Ishikawa (cell line): ENCODE measurements around the gene ZNF593OS.

Experiments used
- CEBPB ChIP-seq: IDR thresholded peaks from 2 replicates; pipeline ENCODE4 v1.6.1; 2012
- CREB1 ChIP-seq: IDR thresholded peaks from 2 replicates; pipeline ENCODE4 v1.6.1; 2012; ENCODE audit warnings: low read depth
- EGR1 ChIP-seq: IDR thresholded peaks from 2 replicates; pipeline ENCODE4 v1.6.1; 2012
- EP300 ChIP-seq: IDR thresholded peaks from 2 replicates; pipeline ENCODE4 v1.6.1; 2012; ENCODE audit warnings: borderline replicate concordance
- FOXM1 ChIP-seq: IDR thresholded peaks from 2 replicates; pipeline ENCODE4 v1.6.1; 2012; ENCODE audit warnings: low read depth, borderline replicate concordance
- NFIC ChIP-seq: IDR thresholded peaks from 2 replicates; pipeline ENCODE4 v1.6.1; 2012
- RAD21 ChIP-seq: IDR thresholded peaks from 2 replicates; pipeline ENCODE4 v1.6.1; 2012; ENCODE audit warnings: low read depth
- REST ChIP-seq: IDR thresholded peaks from 2 replicates; pipeline ENCODE4 v1.6.1; 2012; ENCODE audit warnings: low read depth, mild to moderate bottlenecking
- TAF1 ChIP-seq: IDR thresholded peaks from 2 replicates; pipeline ENCODE4 v1.6.1; 2012; ENCODE audit warnings: low read depth, mild to moderate bottlenecking
- TCF12 ChIP-seq: IDR thresholded peaks from 2 replicates; pipeline ENCODE4 v1.6.1; 2012; ENCODE audit warnings: low read depth
- TEAD4 ChIP-seq: IDR thresholded peaks from 2 replicates; pipeline ENCODE4 v1.6.1; 2012
- USF1 ChIP-seq: IDR thresholded peaks from 2 replicates; pipeline ENCODE4 v1.6.1; 2012
- YY1 ChIP-seq: IDR thresholded peaks from 2 replicates; pipeline ENCODE4 v1.6.1; 2012; ENCODE audit warnings: low read depth
- ZBTB7A ChIP-seq: IDR thresholded peaks from 2 replicates; pipeline ENCODE4 v1.6.1; 2012; ENCODE audit warnings: low read depth
- TF ChIP-seq, protein P1 (sequence below): IDR thresholded peaks from 2 replicates; pipeline ENCODE4 v1.6.1; 2012

The ZNF593OS gene

DNA sequence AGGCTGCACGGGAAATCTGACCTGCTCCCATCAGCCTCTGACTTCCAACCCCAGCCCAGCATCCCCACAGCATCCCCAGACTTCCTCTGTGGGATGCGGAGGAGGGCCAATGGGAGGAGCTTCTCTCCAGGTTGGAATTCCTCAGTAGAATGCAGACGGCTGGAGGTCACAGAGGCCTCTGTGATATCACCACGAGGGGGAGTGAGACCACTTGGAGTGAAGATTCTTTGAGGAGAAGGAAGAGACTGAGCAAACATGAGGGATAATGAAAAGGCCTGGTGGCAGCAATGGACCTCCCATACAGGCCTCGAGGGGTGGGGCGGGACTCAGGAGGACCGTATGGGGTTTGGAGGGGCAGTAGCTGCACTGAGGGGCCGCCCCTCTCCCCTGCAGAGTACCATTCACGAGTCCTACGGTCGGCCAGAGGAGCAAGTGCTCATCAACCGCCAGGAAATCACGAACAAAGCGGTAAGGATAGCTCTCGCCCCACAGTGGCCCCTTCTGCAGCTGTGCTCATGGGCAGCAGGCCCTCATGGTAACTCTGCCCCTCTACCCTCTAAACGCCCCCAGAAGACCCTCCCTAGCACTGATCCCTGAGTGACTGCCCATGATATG is 18.8 kb upstream of the ZNF593OS start, which contains the start of gene CATSPER4:
Gene CATSPER4 (plus strand): TSS at position 230 of the 615 bp plus-strand sequence. CDS start 26 bp downstream, at position 256.
- TF ChIP-seq NFIC (no peak), RAD21 (peak; percentile 47; the same call in 1 of the 2 replicates)

GRCh38 chr1:26189751-26190275 is 18.2 kb upstream of the ZNF593OS start:
- TF ChIP-seq TEAD4 (no peak), USF1 (no peak), REST (no peak), EP300 (no peak), TCF12 (no peak)
- TF ChIP-seq, protein P1, sequence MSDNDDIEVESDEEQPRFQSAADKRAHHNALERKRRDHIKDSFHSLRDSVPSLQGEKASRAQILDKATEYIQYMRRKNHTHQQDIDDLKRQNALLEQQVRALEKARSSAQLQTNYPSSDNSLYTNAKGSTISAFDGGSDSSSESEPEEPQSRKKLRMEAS = no peak

- TF ChIP-seq YY1 (no peak), REST (no peak), CREB1 (no peak), EP300 (no peak), TAF1 (no peak), USF1 (no peak), TEAD4 (no peak), NFIC (no peak)
- TF ChIP-seq, protein P1 = no peak
Observed at GRCh38 chr1:26189331-26189730, 17.7 kb upstream of the ZNF593OS start.

GRCh38 chr1:26188477-26188876 is 16.8 kb upstream of the ZNF593OS start:
- TF ChIP-seq ZBTB7A = no peak
- TF ChIP-seq TAF1 = no peak
- no peak for TF ChIP-seq USF1
- no peak for TF ChIP-seq CEBPB
- TF ChIP-seq YY1 = no peak
- no peak for TF ChIP-seq TCF12
- TF ChIP-seq REST = no peak
- no peak for TF ChIP-seq EGR1
- TF ChIP-seq FOXM1 = no peak
- TF ChIP-seq, protein P1 = no peak
- TF ChIP-seq TEAD4 = no peak
- no peak for TF ChIP-seq CREB1
- TF ChIP-seq RAD21 = no peak
- no peak for TF ChIP-seq NFIC
- TF ChIP-seq EP300 = no peak
